MM.1S (cell line): ENCODE data around the gene CIRBP.

ENCODE experiments used
- DNase-seq: peaks from one replicate; pipeline ENCODE4 v3.0.0-alpha.2; 2015
- H2AFZ ChIP-seq: fragments of 300-600 bp; sonication (generic); 2 replicates; pipeline ENCODE4 v1.6.0; 2016; ENCODE audit warnings: antibody characterized with exemption, low read length
- H3F3A ChIP-seq: fragments of 300-600 bp; sonication (generic); 2 replicates; pipeline ENCODE4 v1.6.1; 2016; ENCODE audit warnings: mild to moderate bottlenecking, antibody characterized with exemption, low read length, moderate library complexity, mixed read lengths; ENCODE audit not compliant: insufficient read depth
- H3K27ac ChIP-seq: fragments of 300-600 bp; sonication (generic); 2 replicates; pipeline ENCODE4 v1.5.1; 2016; ENCODE audit warnings: mild to moderate bottlenecking, low read length
- H3K27me3 ChIP-seq: fragments of 300-600 bp; sonication (generic); replicated peaks from 2 replicates; pipeline ENCODE4 v1.6.0; 2016; ENCODE audit warnings: low read length; ENCODE audit not compliant: insufficient read depth
- H3K36me3 ChIP-seq: fragments of 300-600 bp; sonication (generic); replicated peaks from 2 replicates; pipeline ENCODE4 v1.6.1; 2016; ENCODE audit warnings: mild to moderate bottlenecking, low read length, mixed read lengths; ENCODE audit not compliant: insufficient read depth
- H3K4me1 ChIP-seq: fragments of 300-600 bp; sonication (generic); 2 replicates; pipeline ENCODE4 v1.6.1; 2016; ENCODE audit warnings: low read length, mixed read lengths
- H3K4me2 ChIP-seq: fragments of 300-600 bp; sonication (generic); 2 replicates; pipeline ENCODE4 v1.6.0; 2016; ENCODE audit warnings: low read depth, low read length
- H3K4me3 ChIP-seq: fragments of 300-600 bp; sonication (generic); 2 replicates; pipeline ENCODE4 v1.5.1; 2016; ENCODE audit warnings: low read length, mixed read lengths
- H3K79me2 ChIP-seq: fragments of 300-600 bp; sonication (generic); 2 replicates; pipeline ENCODE4 v1.6.1; 2016; ENCODE audit warnings: mixed run types, low read length, mixed read lengths
- H3K9ac ChIP-seq: fragments of 300-600 bp; sonication (generic); 2 replicates; pipeline ENCODE4 v1.6.1; 2016; ENCODE audit warnings: low read length, mixed read lengths
- H3K9me2 ChIP-seq: fragments of 300-600 bp; sonication (generic); replicated peaks from 2 replicates; pipeline ENCODE4 v1.6.1; 2016; ENCODE audit warnings: mild to moderate bottlenecking, low read length, mixed read lengths; ENCODE audit not compliant: insufficient read depth
- H3K9me3 ChIP-seq: fragments of 300-600 bp; sonication (generic); replicated peaks from 2 replicates; pipeline ENCODE4 v1.6.1; 2016; ENCODE audit warnings: mild to moderate bottlenecking, low read length, mixed read lengths; ENCODE audit not compliant: insufficient read depth
- H4K20me1 ChIP-seq: fragments of 300-600 bp; sonication (generic); 2 replicates; pipeline ENCODE4 v1.6.1; 2016; ENCODE audit warnings: mild to moderate bottlenecking, low read length, moderate library complexity, mixed read lengths; ENCODE audit not compliant: insufficient read depth
- CTCF ChIP-seq: fragments of 300-600 bp; sonication (generic); IDR thresholded peaks from 2 replicates; pipeline ENCODE4 v1.5.1; 2016; ENCODE audit warnings: antibody characterized with exemption, low read length, mixed read lengths
- EZH2 ChIP-seq: fragments of 300-600 bp; sonication (generic); optimal IDR thresholded peaks from 2 replicates; pipeline ENCODE3; 2017; ENCODE audit warnings: low read depth, mild to moderate bottlenecking, antibody characterized with exemption, low read length, mixed read lengths
- EZH2phosphoT487 ChIP-seq: fragments of 300-600 bp; sonication (generic); IDR thresholded peaks from 2 replicates; pipeline ENCODE4 v1.6.1; 2018; ENCODE audit warnings: antibody characterized with exemption, low read length

The CIRBP gene

DNA sequence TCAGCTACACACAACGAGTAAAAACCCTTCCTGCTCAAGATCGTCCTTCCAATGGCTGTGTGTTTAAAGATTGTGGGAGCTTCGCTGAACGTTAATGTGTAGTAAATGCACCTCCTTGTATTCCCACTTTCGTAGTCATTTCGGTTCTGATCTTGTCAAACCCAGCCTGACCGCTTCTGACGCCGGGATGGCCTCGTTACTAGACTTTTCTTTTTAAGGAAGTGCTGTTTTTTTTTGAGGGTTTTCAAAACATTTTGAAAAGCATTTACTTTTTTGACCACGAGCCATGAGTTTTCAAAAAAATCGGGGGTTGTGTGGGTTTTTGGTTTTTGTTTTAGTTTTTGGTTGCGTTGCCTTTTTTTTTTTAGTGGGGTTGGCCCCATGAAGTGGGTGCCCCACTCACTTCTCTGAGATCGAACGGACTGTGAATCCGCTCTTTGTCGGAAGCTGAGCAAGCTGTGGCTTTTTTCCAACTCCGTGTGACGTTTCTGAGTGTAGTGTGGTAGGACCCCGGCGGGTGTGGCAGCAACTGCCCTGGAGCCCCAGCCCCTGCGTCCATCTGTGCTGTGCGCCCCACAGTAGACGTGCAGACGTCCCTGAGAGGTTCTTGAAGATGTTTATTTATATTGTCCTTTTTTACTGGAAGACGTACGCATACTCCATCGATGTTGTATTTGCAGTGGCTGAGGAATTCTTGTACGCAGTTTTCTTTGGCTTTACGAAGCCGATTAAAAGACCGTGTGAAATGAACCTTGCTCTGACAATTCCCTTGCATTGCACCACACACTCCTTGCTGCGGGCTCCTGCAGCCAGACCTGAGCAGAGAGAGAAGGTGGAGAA is 3.5 kb downstream of the CIRBP start:
- TF ChIP-seq CTCF, result no peak
- no peak for TF ChIP-seq EZH2phosphoT487
- TF ChIP-seq EZH2, result no peak
- peaks cover 38% of the 10 kb centered on the region for H3K4me1 ChIP-seq
- no peak for DNase-seq
- no peak overlapping the region for H3K9ac ChIP-seq
- H3K27me3 ChIP-seq, result 0 out of 2 replicates have a peak, but pooled peaks cover 2% of the 10 kb centered on the region
- no peaks in the 10 kb centered on the region for H3K9me3 ChIP-seq
- H3K4me3 ChIP-seq, result no peak overlapping the region
- H3K4me2 ChIP-seq, result no peak overlapping the region
- H2AFZ ChIP-seq, result no peak overlapping the region
- H3K9me2 ChIP-seq, result no peaks in the 10 kb centered on the region
- H3K36me3 ChIP-seq, result peaks cover 37% of the 10 kb centered on the region
- peaks cover 58% of the 10 kb centered on the region for H3F3A ChIP-seq
- H3K27ac ChIP-seq, result no peak overlapping the region
- no peaks in the 10 kb centered on the region for H4K20me1 ChIP-seq
- H3K79me2 ChIP-seq, result peaks cover 73% of the 10 kb centered on the region

GRCh38 chr19:1273263-1274041 is 4.3 kb downstream of the CIRBP start:
- H3K27ac ChIP-seq, result no peak overlapping the region
- H3K4me2 ChIP-seq, result no peak overlapping the region
- H3K9ac ChIP-seq, result no peak overlapping the region
- H4K20me1 ChIP-seq, result no peaks in the 10 kb centered on the region
- H3K4me1 ChIP-seq, result peaks cover 30% of the 10 kb centered on the region
- H3K9me3 ChIP-seq, result no peaks in the 10 kb centered on the region
- H3K79me2 ChIP-seq, result peaks cover 78% of the 10 kb centered on the region
- peaks cover 57% of the 10 kb centered on the region for H3F3A ChIP-seq
- H3K9me2 ChIP-seq, result no peaks in the 10 kb centered on the region
- H3K27me3 ChIP-seq, result no peaks in the 10 kb centered on the region
- H2AFZ ChIP-seq, result no peak overlapping the region
- peaks cover 37% of the 10 kb centered on the region for H3K36me3 ChIP-seq
- DNase-seq, result no peak
- no peak overlapping the region for H3K4me3 ChIP-seq
- TF ChIP-seq EZH2phosphoT487, result no peak
- TF ChIP-seq CTCF, result no peak
- TF ChIP-seq EZH2, result no peak

- Histone ChIP-seq H3K27ac (peak overlapping the region; percentile 97; the same call in 1 of the 2 replicates), H4K20me1 (no peaks in the 10 kb centered on the region), H3K9me3 (no peaks in the 10 kb centered on the region), H3K79me2 (peaks cover 82% of the 10 kb centered on the region), H3K9me2 (no peaks in the 10 kb centered on the region), H2AFZ (no peak overlapping the region), H3K4me3 (peak overlapping the region; percentile 92), H3K9ac (0 out of 2 replicates have a peak overlapping the region, but pooled peaks have one; percentile 97), H3K4me1 (peaks cover 26% of the 10 kb centered on the region), H3K4me2 (peak overlapping the region; percentile 92), H3F3A (peaks cover 57% of the 10 kb centered on the region), H3K36me3 (peaks cover 37% of the 10 kb centered on the region), H3K27me3 (no peaks in the 10 kb centered on the region)
- TF ChIP-seq EZH2phosphoT487 (no peak), EZH2 (no peak), CTCF (no peak)
- DNase-seq, result no peak
Measured at GRCh38 chr19:1274081-1274851, 5.1 kb downstream of the CIRBP start.
